Bronchial epithelial cell (primary cell): ENCODE data around the gene TNNT2. TPM values are rescaled to one million over a fixed set of nuclear protein-coding genes. Genes with fewer than 3 reads are reported as not detected.

ENCODE experiments used
- DNase-seq: peaks from one replicate; pipeline ENCODE4 v3.0.0-alpha.2; 2010; ENCODE audit warnings: low read depth
- FAIRE-seq: peaks from 2 replicates; lab custom pipeline; 2011; peaks lifted over from hg19 to GRCh38; lab: Jason Lieb, UNC
- H3K27me3 ChIP-seq: 2 replicates; pipeline ENCODE4 v1.5.1; 2011; ENCODE audit warnings: low read length; ENCODE audit not compliant: control insufficient read depth, insufficient read depth
- H3K36me3 ChIP-seq: 2 replicates; pipeline ENCODE4 v1.5.1; 2011; ENCODE audit warnings: low read length; ENCODE audit not compliant: control insufficient read depth, insufficient read depth
- H3K4me3 ChIP-seq: 2 replicates; pipeline ENCODE4 v1.5.1; 2011; ENCODE audit warnings: mild to moderate bottlenecking, low read depth, low read length, control low read depth
- total RNA-seq: library from RNA; depleted of rRNA; stranded (reverse); fragments of >200 nt; gene quantifications from 2 replicates; pipeline ENCODE4 v1.2.1, GENCODE V29; 2014
- TF ChIP-seq, protein P1 (sequence below): IDR thresholded peaks from 2 replicates; pipeline ENCODE4 v1.5.1; 2011; ENCODE audit warnings: mild to moderate bottlenecking, moderate library complexity, low read length, control low read depth, inconsistent platforms; ENCODE audit not compliant: insufficient read depth, severe bottlenecking

The TNNT2 gene
- total RNA-seq, 1 donor from 2014 or later: 0.26 TPM

DNA sequence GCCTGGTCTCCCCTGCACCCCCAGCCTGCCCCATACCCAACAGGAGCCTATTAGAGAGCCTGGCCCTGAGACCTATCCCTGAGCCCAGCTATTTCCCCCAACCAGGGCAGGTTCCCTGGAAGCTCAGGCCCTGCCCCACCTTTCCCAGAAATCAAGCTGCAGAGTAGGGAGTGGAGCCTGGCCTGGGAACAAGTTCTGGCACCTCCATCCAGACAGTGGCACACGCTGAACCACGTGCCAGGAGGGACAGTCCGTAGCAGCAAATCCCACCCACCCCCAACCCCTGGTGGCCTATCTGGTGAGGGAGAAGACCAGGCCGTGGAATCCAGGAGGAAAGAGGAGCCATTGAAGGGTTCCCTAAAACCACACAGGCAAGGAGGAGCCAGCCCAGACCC, 22.6 kb downstream of the TNNT2 start:
- no peak for FAIRE-seq
- TF ChIP-seq, protein P1, sequence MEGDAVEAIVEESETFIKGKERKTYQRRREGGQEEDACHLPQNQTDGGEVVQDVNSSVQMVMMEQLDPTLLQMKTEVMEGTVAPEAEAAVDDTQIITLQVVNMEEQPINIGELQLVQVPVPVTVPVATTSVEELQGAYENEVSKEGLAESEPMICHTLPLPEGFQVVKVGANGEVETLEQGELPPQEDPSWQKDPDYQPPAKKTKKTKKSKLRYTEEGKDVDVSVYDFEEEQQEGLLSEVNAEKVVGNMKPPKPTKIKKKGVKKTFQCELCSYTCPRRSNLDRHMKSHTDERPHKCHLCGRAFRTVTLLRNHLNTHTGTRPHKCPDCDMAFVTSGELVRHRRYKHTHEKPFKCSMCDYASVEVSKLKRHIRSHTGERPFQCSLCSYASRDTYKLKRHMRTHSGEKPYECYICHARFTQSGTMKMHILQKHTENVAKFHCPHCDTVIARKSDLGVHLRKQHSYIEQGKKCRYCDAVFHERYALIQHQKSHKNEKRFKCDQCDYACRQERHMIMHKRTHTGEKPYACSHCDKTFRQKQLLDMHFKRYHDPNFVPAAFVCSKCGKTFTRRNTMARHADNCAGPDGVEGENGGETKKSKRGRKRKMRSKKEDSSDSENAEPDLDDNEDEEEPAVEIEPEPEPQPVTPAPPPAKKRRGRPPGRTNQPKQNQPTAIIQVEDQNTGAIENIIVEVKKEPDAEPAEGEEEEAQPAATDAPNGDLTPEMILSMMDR: no peak

DNA sequence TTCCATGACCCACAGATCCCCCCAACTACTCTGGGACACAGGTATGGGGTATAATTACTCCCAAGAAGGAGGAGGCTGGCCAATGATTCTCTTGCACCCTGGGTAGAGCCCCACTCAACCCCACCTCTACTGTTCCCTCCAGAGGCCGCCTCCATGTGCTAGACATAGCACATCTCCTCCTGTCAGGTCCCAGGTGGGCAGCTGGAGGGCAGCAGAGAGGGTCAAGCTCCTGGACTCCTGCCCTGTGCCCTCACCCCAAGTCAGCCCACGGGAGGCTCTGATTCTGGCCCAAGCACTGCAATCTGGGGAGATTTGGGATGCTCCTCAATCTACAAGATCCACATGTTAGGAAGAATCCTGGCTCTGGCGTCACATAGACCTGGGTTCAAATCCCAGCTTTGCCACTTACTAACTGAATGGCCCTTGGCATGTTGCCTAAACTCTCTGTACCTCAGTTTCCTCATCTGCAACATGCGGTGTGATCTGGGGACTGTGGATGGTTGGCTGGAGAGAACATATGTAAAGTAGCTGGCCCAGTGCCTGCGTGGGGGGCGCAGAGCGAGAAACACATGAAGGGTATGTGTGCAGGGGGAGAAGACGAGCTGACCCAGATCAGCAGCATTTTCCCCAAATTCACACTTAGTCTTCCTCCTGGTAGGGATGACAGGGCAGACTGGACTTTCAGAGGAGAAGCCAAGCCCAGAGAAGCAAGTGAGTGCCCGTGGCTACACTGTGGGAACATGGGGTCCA, 23.2 kb downstream of the TNNT2 start:
- FAIRE-seq: no peak
- no peak for DNase-seq
- TF ChIP-seq, protein P1: no peak
- Histone ChIP-seq H3K36me3 (no peaks in the 10 kb centered on the region), H3K27me3 (no peaks in the 10 kb centered on the region), H3K4me3 (no peak overlapping the region)

More for the DNA sequence above, 22.6 kb downstream of the TNNT2 start:
- Histone ChIP-seq H3K4me3 (no peak overlapping the region), H3K27me3 (no peaks in the 10 kb centered on the region), H3K36me3 (no peaks in the 10 kb centered on the region)
- DNase-seq: no peak

- Histone ChIP-seq H3K36me3 (no peaks in the 10 kb centered on the region), H3K4me3 (no peak overlapping the region), H3K27me3 (no peaks in the 10 kb centered on the region)
- DNase-seq (no peak), FAIRE-seq (no peak)
- TF ChIP-seq, protein P1: no peak
Measured at GRCh38 chr1:201353186-201353940, 24.1 kb downstream of the TNNT2 start.

DNA sequence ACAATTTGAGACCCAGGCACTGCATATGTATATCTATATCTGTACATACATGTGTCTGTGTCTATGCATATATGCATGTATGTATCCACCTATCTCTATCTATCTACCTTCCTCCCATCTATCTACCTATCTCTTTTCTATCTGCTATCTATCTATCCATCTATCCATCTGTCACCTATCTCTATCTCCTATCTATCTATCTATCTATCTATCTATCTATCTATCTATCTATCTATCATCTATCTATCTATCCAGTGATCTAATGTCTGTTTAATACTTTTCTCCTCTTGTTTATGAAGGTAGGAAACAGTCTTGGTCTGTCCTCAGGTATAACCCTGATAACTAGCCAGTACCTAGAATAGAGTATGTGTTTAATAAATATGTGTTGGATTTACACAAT, 25.9 kb downstream of the TNNT2 start:
- no peak for DNase-seq
- no peak for FAIRE-seq
- no peaks in the 10 kb centered on the region for H3K36me3 ChIP-seq
- H3K27me3 ChIP-seq: no peaks in the 10 kb centered on the region
- H3K4me3 ChIP-seq: no peak overlapping the region
- TF ChIP-seq, protein P1: no peak

- FAIRE-seq (no peak), DNase-seq (no peak)
- Histone ChIP-seq H3K27me3 (no peaks in the 10 kb centered on the region), H3K4me3 (no peak overlapping the region), H3K36me3 (no peaks in the 10 kb centered on the region)
- TF ChIP-seq, protein P1: no peak
Measured at GRCh38 chr1:201350884-201351283, 26.6 kb downstream of the TNNT2 start.
